Measurements from ENCODE around the gene ECI2.

DNA sequence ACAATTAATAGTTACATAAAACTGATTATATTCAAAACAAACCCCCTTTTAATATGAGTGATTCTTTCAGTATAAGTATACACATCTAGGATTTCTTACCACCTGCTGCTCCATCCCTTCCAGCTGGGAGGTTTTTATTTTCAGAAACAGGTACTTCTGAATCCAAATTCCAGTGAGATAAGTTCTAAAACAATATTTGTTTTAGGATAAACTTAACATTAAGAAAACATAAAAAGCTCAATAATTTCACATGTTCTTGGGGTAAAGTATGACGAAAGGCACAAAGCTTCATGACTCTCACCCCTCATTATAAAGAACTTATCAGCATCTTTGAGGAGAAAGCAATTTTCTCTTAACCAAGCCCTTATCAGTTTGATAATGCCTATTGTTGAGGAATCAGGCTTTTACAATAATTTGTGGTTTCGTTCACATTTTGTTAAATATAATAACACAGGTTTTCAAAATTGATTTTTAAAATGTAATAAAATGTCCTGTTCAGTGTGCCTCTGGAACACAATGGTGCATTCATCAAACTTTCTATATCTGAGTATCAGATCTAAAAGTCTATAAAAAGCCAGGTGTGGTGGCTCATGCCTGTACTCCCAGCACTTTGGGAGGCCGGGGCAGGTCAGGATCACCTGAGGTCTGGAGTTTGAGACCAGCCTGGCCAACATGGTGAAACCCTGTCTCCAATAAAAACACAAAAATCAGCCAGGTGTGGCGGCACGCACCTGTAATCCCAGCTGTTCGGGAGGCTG, 60.7 kb downstream of the ECI2 start:
- TF ChIP-seq CTCF (IDR thresholded peaks at IDR 0.05) (no peak), TEAD4 (CRISPR knock-in tag; IDR thresholded peaks at IDR 0.05) (no peak), ESRRA (CRISPR knock-in tag; IDR thresholded peaks at IDR 0.05; ENCODE audit: borderline replicate concordance) (no peak), MXD4 (CRISPR knock-in tag; IDR thresholded peaks at IDR 0.05; ENCODE audit: borderline replicate concordance) (no peak), ZNF416 (CRISPR knock-in tag; IDR thresholded peaks at IDR 0.05) (no peak), ATF3 (CRISPR knock-in tag; conservative IDR thresholded peaks at IDR 0.05) (no peak), SP1 (CRISPR knock-in tag; conservative IDR thresholded peaks at IDR 0.05) (no peak), ZNF138 (CRISPR knock-in tag; conservative IDR thresholded peaks at IDR 0.05) (no peak), NR3C1 (CRISPR knock-in tag; conservative IDR thresholded peaks at IDR 0.05; ENCODE audit: low read depth) (no peak), MAX (CRISPR knock-in tag; IDR thresholded peaks at IDR 0.05) (no peak), FOXP4 (CRISPR knock-in tag; IDR thresholded peaks at IDR 0.05) (no peak), NR2C2 (CRISPR knock-in tag; IDR thresholded peaks at IDR 0.05) (no peak)
- TF ChIP-seq, protein P1, sequence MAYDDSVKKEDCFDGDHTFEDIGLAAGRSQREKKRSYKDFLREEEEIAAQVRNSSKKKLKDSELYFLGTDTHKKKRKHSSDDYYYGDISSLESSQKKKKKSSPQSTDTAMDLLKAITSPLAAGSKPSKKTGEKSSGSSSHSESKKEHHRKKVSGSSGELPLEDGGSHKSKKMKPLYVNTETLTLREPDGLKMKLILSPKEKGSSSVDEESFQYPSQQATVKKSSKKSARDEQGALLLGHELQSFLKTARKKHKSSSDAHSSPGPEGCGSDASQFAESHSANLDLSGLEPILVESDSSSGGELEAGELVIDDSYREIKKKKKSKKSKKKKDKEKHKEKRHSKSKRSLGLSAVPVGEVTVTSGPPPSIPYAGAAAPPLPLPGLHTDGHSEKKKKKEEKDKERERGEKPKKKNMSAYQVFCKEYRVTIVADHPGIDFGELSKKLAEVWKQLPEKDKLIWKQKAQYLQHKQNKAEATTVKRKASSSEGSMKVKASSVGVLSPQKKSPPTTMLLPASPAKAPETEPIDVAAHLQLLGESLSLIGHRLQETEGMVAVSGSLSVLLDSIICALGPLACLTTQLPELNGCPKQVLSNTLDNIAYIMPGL (CRISPR knock-in tag; IDR thresholded peaks at IDR 0.05) = no peak
- TF ChIP-seq, protein P2, sequence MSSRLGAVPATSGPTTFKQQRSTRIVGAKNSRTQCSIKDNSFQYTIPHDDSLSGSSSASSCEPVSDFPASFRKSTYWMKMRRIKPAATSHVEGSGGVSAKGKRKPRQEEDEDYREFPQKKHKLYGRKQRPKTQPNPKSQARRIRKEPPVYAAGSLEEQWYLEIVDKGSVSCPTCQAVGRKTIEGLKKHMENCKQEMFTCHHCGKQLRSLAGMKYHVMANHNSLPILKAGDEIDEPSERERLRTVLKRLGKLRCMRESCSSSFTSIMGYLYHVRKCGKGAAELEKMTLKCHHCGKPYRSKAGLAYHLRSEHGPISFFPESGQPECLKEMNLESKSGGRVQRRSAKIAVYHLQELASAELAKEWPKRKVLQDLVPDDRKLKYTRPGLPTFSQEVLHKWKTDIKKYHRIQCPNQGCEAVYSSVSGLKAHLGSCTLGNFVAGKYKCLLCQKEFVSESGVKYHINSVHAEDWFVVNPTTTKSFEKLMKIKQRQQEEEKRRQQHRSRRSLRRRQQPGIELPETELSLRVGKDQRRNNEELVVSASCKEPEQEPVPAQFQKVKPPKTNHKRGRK (CRISPR knock-in tag; IDR thresholded peaks at IDR 0.05; ENCODE audit: borderline replicate concordance) = no peak
